HG03097 (cell line): ENCODE results near the gene CLEC7A.

Experiments used
- ATAC-seq: cut with Tn5 transposase; IDR thresholded peaks from one replicate; pipeline ENCODE4 v1.9.1; 2021; ENCODE audit not compliant: unreplicated experiment, low FRiP score

The CLEC7A gene

DNA sequence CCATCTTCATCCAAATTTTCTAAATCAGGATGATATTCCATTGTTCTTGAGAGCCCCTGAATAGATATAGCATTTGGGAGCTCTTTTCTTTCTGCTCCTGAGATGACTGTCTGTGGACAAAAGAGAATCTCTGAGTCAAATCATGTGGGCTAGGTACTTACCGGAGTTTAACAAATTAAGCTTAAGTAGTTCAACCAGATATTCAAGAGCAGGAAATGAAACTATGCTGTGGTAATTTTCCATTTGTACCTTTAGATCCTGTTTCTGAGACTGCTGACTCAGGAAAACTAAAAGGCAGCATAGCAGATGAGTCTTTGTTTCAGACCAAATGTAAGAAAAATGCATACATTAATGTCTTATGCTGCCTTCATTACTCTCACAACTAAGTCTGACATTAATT is at the start of gene CLEC7A:
Gene CLEC7A (minus strand): TSS at position 158 of the 400 bp plus-strand sequence. CDS start 117 bp downstream, at position 41.
- peak; percentile 61 for ATAC-seq

DNA sequence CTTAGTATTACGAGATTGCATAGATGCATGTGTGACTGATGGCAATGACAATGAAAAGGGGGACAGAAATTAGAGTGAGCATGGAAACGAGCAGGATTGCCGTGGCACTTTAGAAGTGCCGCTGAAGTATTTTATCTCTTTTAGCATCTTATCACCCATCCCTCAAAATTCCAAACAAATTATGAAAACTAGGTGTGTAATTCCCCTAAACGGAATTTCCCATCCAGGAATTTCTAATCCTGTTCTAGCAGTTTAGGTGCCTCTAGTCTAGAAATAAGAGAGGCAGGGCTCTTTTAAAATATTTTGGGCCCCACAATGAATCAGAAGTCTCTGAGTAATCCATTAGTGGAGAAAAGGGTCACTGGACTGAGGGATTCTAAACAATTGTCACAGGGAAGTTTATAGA is 49.8 kb upstream of the CLEC7A start:
- no peak for ATAC-seq

GRCh38 chr12:10178821-10179220 is 48.8 kb upstream of the CLEC7A start, which contains the start of gene TMEM52B:
Gene TMEM52B, plus strand, starts transcription at chr12:10179032. Its CDS starts 543 bp downstream, at chr12:10179575.
- no peak for ATAC-seq

DNA sequence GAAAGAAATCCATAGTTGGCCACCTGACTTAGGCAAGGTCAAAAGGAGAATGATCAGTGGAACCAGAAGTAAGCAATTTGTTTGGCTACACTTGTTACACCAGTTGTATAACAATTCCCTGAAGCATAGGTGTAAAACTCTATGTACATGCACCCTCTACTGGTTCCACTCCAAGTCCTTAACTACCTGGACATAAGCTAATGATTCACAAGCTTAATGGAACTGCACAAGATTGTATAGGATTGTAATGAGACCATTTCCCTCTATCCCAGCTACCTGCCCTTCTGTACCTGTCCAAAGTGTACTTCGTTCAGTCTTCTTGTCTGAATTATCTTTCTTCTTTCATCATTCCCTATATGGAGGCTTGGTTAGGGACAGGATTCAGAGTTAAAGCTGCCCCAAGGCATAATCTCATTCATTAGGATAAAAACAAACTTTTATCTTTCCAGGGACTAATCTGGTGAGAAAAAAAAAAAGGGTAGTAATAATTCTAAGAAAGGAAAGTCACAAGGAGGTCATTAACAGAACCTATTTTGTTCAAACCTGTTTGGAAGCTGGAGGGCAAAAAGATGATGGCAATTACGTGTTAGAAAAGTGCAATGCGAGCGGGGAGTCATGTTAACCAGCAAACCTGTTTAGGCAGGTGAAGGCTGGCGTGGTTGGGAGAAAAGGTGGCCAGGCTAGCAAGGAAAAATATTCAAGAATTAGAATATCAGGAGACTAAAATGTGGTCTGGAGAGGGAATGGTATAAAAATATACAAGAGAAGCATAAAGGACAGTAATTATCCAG is 46.0 kb upstream of the CLEC7A start:
- no peak for ATAC-seq

DNA sequence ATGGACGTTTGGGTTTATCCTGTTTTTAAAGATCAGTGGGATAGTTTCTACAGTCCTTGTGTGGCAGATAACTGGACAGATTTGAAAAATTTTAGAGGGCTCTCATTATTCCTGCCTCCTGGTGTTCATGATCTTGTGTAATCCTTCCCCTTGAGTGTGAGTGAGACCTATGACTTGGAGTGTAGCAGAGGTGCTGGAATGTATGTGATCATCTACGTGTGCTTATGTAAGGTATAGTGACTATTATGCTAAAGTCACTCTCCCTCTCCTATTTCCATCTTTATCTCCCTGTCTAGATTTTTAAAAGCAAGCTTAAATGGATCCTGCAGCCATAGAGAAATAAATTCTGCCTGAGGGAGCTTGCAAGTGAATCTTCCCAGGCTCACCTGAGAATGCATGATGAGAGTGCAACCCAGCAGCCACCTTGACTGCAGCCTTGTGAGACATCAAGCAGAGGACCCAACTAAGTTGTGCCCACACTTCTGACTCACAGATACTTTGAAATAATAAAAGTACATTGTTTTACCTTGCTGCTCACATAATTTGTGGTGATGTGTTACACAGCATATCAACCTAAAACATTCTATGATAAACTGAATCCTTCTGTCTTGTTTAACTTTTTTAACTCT is 45.1 kb upstream of the CLEC7A start:
- no peak for ATAC-seq

- ATAC-seq: no peak
Measured at GRCh38 chr12:10171973-10172728, 42.2 kb upstream of the CLEC7A start, which contains the start of gene OLR1. Gene OLR1, minus strand, starts transcription at chr12:10172132. Its CDS starts 55 bp downstream, at chr12:10172077.

- no peak for ATAC-seq
Measured at GRCh38 chr12:10170216-10170615, 40.2 kb upstream of the CLEC7A start.

GRCh38 chr12:10169104-10169503 is 39.1 kb upstream of the CLEC7A start:
- ATAC-seq: no peak

- no peak for ATAC-seq
Measured at GRCh38 chr12:10167599-10167998, 37.6 kb upstream of the CLEC7A start.

- no peak for ATAC-seq
Measured at GRCh38 chr12:10165421-10165820, 35.4 kb upstream of the CLEC7A start.

GRCh38 chr12:10163084-10163483 is 33.1 kb upstream of the CLEC7A start:
- no peak for ATAC-seq

DNA sequence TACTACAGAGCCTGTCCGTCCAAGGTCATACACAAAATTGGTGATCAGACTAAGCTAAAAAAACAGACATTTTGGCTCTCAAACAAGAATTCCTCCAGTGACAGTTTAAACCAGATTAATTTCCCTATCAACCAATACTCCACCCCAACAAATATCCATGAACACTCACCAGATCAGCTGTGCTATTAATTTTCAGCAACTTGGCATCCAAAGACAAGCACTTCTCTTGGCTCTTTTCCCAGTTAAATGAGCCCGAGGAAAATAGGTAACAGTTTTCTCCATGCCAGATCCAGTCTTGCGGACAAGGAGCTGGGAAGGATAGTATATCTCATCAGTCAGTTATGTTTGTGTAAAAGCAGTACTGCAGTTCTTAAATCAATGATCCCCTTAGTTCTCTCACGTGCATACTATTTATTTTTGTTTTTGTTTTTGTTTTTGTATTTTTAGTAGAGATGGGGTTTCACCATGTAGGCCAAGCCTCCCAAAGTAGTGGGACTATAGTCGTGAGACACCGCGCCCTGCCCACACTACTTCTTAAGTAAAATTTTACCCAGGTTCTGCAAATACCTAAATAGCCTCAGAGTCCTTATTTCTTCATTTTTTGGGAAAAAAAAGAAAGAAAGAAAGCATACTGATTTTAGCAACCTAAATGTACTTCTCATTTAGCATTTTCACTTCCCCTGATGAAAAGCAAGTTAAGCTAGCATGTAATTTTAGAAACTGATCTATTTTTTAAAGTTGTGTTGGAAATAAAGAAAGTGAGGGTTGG is 30.8 kb upstream of the CLEC7A start:
- ATAC-seq: no peak

DNA sequence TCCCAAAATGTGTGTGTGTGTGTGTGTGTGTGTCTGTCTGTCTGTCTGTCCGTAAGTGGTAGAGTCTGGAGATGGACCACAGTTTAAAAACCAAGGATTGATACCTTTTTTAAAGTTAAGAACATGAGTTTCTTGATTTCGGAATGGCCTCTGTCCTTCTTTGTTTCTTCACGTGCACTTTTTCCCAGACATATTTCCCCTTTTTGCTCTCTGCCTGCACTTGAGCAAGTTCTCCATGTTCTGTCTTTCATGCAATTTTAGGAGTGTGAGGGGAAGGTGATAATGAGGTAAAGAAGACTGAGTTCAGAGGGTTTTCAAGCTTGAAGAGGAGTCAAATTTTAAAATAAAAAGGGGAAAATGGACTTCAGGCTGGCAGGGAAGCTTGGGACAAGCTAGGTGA is 29.3 kb upstream of the CLEC7A start:
- ATAC-seq: no peak

- ATAC-seq: no peak
Measured at GRCh38 chr12:10158406-10158805, 28.4 kb upstream of the CLEC7A start.

GRCh38 chr12:10155966-10156365 is 26.0 kb upstream of the CLEC7A start:
- ATAC-seq: no peak

- ATAC-seq: no peak
Measured at GRCh38 chr12:10154145-10154496, 24.1 kb upstream of the CLEC7A start.

DNA sequence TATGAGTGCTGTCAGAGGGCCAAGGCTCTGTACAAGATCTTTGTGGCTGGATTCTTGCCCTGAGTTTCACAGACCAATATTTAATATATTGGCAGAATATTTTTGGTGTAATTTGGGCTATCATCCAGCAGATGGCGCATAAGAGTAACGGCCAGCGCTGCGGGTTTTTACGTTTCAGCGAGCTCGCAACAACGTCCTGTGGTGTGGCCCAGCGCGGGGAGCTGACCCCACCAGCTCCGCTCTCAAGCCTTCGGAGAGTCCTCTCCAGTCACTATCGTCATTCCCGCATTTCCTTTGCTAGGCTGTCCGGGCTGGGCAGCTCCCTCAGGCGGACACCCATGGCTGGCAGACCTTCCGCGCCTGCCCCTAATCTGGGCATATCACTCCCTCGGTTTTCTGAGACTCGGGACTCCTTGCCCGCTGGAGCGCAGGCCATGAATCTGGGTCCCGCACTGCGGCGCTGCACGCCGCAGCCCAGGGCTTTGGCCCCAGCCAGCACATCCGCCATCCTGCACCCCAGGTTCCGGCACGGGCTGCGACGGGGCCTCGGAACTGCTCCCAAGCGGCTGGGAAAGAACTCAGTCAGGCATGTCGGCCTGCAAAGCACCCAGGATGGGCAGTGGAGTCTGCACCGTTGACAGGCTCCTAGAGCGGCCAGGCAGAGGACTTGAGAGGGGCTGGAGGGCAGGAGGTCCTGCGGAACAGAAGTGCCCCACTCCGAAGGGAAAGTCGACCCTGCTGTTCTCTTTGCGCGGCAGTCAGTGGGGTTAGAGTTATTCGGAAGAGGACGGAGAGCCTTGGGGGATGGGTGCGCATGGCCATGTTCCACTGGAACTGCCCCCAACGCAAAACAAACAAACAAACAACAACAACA is 23.5 kb upstream of the CLEC7A start:
- no peak for ATAC-seq

DNA sequence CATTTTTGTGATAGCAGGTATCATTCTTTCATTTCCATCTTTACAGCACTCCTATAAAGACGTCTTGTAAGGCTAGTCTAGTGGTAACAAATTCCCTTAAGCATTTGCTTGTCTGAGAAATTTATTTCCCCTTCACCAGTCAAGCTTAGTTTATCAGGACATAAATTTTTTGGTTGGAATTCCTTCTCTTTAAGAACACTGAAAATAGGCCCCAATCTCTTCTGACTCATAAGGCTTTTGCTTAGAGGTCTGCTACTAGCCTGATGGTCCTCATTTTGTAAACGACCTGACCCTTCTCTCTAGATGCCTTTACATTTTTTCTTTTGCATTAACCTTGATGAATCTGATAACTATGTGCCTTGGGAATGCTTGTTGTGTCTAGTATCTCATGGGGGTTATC is 21.6 kb upstream of the CLEC7A start:
- no peak for ATAC-seq

DNA sequence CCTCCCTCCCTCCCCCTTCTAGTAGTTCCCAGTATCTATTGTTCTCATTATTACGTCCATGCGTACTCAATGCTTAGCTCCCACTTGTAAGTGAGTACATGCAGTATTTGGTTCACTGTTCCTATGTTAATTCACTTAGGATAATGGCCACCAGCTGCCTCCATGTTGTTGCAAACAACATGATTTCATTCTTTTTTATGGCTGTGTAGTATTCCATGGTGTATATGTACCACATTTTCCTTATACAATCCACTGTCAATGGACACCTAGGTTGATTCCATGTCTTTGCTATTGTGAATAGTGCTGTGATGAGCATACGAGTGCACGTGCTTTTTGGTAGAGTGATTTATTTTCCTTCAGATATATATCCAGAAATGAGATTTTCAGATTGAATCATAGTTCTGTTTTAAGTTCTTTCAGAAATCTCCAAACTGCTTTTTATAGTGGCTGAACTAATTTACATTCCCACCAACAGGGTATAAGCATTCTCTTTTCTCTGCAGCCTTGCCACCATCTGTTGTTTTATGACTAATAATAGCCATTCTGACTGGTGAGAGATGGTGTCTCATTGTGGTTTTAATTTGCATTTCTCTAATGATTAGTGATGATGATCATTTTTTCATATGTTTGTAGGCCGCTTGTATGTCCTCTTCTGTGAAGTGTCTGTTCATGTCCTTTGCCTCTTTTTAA is 17.9 kb upstream of the CLEC7A start:
- ATAC-seq: no peak
